Activated CD8-positive, alpha-beta T cell treated with anti-CD3 and anti-CD28 coated beads for 36 hours (primary cell): ENCODE measurements around the gene CYP4F22. TPM values are rescaled to one million over a fixed set of nuclear protein-coding genes. Genes with fewer than 3 reads are reported as not detected.
"Not testable (repeated sequence)": the region's sequence is repeated elsewhere in the genome, so short reads cannot be mapped to it uniquely, and the experiment has no call there.

ENCODE experiments used
- ATAC-seq: fragments of 200-7000 bp; cut with Tn5 transposase; one replicate; pipeline ENCODE4 v1.10.0; 2021; ENCODE audit warnings: mild to moderate bottlenecking, moderate library complexity
- CTCF ChIA-PET: fragments of 350-600 bp; sonication (Branson Sonifier 250); formaldehyde crosslinking; loops from one replicate; lab custom pipeline; 2021; ENCODE audit warnings: antibody characterized with exemption; lab: Charles Lee
- POLR2A ChIA-PET: fragments of 350-600 bp; sonication (Branson Sonifier 250); formaldehyde crosslinking; loops from one replicate; lab custom pipeline; 2021; ENCODE audit warnings: antibody characterized with exemption; lab: Charles Lee
- DNase-seq: peaks from one replicate; pipeline ENCODE4 v3.0.0-alpha.2; 2020
- H3K27ac Mint-ChIP-seq: one replicate; pipeline ENCODE4 v1.8.0; 2021; ENCODE audit warnings: mild to moderate bottlenecking, mixed read lengths
- H3K27me3 Mint-ChIP-seq: one replicate; pipeline ENCODE4 v1.8.0; 2021; ENCODE audit warnings: mixed read lengths
- H3K36me3 Mint-ChIP-seq: one replicate; pipeline ENCODE4 v1.8.0; 2021; ENCODE audit warnings: low read depth, mixed read lengths
- H3K4me1 Mint-ChIP-seq: one replicate; pipeline ENCODE4 v1.8.0; 2021; ENCODE audit warnings: low read depth, mixed read lengths
- H3K4me3 Mint-ChIP-seq: one replicate; pipeline ENCODE4 v1.8.0; 2021; ENCODE audit warnings: mild to moderate bottlenecking, moderate library complexity, mixed read lengths
- H3K9me3 Mint-ChIP-seq: one replicate; pipeline ENCODE4 v1.8.0; 2021; ENCODE audit warnings: mixed read lengths
- CTCF ChIP-seq: fragments of 200-600 bp; IDR thresholded peaks from one replicate; pipeline ENCODE4 v1.8.0; 2022; ENCODE audit warnings: antibody characterized with exemption, mild to moderate bottlenecking
- intact Hi-C: fragments of 100-400 bp; cut with micrococcal nuclease; formaldehyde crosslinking; loops from one replicate; pipeline ENCODE4 v1.10.0; 2022
- total RNA-seq, 2 experiments: library from RNA; stranded (reverse); gene quantifications; one replicate each; pipeline ENCODE4 v1.2.3, GENCODE V29; 2021

The CYP4F22 gene
- total RNA-seq, 2 experiments from 2014 or later, result 1.5 to 1.7 TPM

GRCh38 chr19:15479391-15480345, 28.7 kb upstream of the CYP4F22 start, which contains the start of gene PGLYRP2:
Gene PGLYRP2 (minus strand): TSS chr19:15479501. CDS start chr19:15479371, 130 bp downstream.
- ATAC-seq, result peak; percentile 22
- Mint-ChIP-seq H3K4me1 (peaks cover 44% of the 10 kb centered on the region), H3K27me3 (no peaks in the 10 kb centered on the region), H3K4me3 (no peak within 1 kb of the TSS), H3K27ac (no peak within 1 kb of the TSS), H3K36me3 (no peaks in the 10 kb centered on the region), H3K9me3 (no peaks in the 10 kb centered on the region)
- ChIA-PET POLR2A (interaction anchor here (0.6 to 1.3 kb wide), 4 partner anchors 10 to 882 kb away, joined by 3 to 7 read pairs (median 3); no protein-coding TSS in a partner anchor), CTCF (interaction anchor here (0.9 to 1.6 kb wide), 5 partner anchors 12 to 76 kb away, joined by 3 to 6 read pairs (median 4); partner anchors contain the start of gene AKAP8L)
- no peak for TF ChIP-seq CTCF
- DNase-seq, result peak; percentile 33
- intact Hi-C loops, result no loop called here

GRCh38 chr19:15480996-15481395, 27.3 kb upstream of the CYP4F22 start:
- H3K27me3 Mint-ChIP-seq, H3K9me3 Mint-ChIP-seq, H3K4me3 Mint-ChIP-seq, ATAC-seq, H3K36me3 Mint-ChIP-seq, intact Hi-C loops, DNase-seq, H3K27ac Mint-ChIP-seq, POLR2A ChIA-PET: not testable (repeated sequence)
- H3K4me1 Mint-ChIP-seq, result peaks cover 43% of the 10 kb centered on the region
- CTCF ChIA-PET, result interaction anchor here (1.4 kb wide), 1 partner anchor 74 kb away, joined by 6 read pairs; no protein-coding TSS in a partner anchor

- H3K27me3 Mint-ChIP-seq, DNase-seq, POLR2A ChIA-PET, CTCF ChIA-PET, H3K36me3 Mint-ChIP-seq, intact Hi-C loops, ATAC-seq, H3K27ac Mint-ChIP-seq, H3K9me3 Mint-ChIP-seq, H3K4me3 Mint-ChIP-seq: not testable (repeated sequence)
- H3K4me1 Mint-ChIP-seq, result peaks cover 16% of the 10 kb centered on the region
Observed at GRCh38 chr19:15485768-15486167, 22.6 kb upstream of the CYP4F22 start.

GRCh38 chr19:15487038-15487437, 21.3 kb upstream of the CYP4F22 start:
- peaks cover 16% of the 10 kb centered on the region for H3K4me1 Mint-ChIP-seq
- DNase-seq (no peak), ATAC-seq (no peak)
- H3K27me3 Mint-ChIP-seq, result no peaks in the 10 kb centered on the region
- no peak overlapping the region for H3K4me3 Mint-ChIP-seq
- TF ChIP-seq CTCF, result no peak
- ChIA-PET POLR2A (interaction anchor here (1.1 kb wide), 1 partner anchor 19 kb away, joined by 6 read pairs; no protein-coding TSS in a partner anchor), CTCF (no interaction called here)
- H3K27ac Mint-ChIP-seq, result no peak overlapping the region
- H3K9me3 Mint-ChIP-seq, result peaks cover 7% of the 10 kb centered on the region
- intact Hi-C loops, result no loop called here
- no peaks in the 10 kb centered on the region for H3K36me3 Mint-ChIP-seq

GRCh38 chr19:15488489-15489226, 19.7 kb upstream of the CYP4F22 start:
- ATAC-seq (no peak), DNase-seq (no peak)
- Mint-ChIP-seq H3K4me3 (no peak overlapping the region), H3K27me3 (peaks cover 2% of the 10 kb centered on the region), H3K27ac (no peak overlapping the region), H3K4me1 (peaks cover 6% of the 10 kb centered on the region), H3K36me3 (no peaks in the 10 kb centered on the region), H3K9me3 (peaks cover 7% of the 10 kb centered on the region)
- intact Hi-C loops, result no loop called here
- TF ChIP-seq CTCF, result no peak
- POLR2A ChIA-PET, result no interaction called here
- CTCF ChIA-PET, result no interaction called here
